Glomerular visceral epithelial cell (primary cell): Measurements from ENCODE around the gene GTSE1.

ENCODE experiments used
- DNase-seq: peaks from one replicate; pipeline ENCODE4 v3.0.0-alpha.2; 2016; ENCODE audit errors: extremely low spot score

Gene GTSE1

DNA sequence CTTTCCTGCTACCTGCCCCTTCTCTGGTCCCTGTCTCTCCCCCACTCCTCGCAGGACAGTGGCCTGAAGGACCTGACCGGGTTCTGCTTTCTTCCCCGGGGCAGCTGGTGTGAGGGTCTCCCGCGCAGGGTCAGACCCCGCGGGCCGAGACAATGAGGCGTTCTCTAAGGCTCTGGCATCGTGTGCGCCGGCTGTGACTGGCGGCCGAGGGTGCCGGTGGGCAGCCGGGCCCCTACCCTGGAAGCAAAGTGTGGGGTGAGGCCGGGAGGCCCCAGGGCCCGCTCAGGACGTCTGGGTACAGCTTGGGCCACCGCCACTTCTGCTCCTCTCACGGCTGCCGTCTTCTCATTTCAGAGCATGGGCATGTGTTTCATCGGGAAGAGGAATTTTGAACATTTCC, 55.1 kb downstream of the GTSE1 start:
- no peak for DNase-seq

DNA sequence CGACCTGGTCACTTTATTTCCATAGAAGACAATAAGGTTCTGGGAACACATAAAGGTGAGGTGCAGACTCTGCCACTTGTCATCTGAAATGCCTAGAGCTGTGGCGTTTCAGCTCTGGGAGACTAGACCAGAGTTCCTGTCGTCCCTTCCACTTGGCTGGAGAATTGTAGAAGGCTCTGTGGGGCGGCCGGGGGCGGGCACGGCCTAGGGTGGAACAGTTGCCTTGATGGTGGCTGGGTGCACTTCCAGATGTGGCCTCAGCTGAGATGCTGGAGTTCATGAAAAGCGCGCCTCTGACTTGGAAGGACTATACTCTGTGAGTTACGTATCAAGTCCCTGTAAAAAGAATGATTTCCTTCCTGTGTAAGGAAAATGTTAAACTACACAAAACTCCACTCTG, 55.6 kb downstream of the GTSE1 start:
- no peak for DNase-seq

DNA sequence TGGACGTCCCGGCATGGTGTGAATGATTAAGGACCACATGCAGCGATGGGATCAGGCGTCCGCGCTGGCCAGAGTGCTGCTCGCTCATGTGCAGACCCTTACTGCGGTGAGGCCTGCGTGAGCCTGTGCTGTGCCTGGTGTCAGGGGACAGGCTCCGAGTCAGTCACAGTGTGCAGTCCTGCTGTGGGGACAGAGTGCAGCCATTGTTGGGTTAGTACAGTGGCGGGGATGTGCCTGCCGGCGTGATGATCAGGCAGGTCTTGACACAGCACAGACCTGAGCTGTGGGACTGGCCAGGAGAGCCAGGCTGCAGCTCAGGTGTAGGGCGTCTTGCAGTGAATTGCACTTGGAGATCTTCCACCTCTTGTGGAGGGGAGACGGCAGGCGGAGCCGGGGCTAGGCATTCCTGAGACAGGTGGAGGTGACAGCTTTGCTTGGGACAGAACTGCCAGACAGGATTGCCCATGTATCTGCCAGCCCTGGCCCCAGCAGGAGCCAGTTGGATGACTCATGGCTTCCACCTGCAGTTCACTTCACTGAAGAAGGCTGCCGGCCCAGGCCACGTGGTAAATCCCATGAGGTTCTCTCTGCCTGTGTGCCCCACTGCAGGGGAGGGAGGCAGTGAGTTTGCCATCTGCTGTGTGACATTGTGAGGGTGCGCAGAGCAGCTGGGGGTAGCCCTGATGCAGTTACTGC, 56.2 kb downstream of the GTSE1 start:
- DNase-seq = peak; percentile 75

DNA sequence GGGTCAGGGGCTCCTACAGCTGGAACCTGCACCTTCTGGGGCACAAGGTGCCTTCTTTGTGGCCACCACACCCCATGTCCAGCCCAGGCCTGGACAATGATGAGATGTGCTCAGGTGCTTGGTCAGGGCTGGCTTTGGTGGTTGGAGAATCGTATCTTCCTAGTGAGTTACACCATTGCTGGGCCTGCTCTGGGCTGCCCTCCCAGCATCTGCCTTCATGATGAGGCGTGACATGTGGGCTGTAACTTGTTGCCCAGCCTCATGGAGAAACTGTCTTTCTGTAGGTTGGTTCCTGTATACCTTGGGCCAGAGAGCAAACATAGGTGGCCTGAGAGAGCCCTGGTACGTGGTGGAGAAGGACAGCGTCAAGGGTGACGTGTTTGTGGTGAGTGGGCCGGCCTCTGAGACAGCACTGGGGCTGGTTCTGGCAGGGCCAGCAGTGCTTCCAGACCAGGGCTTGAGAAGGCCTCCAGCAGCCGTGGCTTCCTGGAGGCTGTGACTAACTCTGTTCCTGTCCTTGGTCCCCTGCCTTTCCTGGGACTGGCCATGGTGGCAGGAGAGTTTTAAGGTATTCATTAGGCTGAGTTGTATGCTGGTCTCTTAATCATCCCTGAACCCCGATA, 56.9 kb downstream of the GTSE1 start:
- no peak for DNase-seq

DNA sequence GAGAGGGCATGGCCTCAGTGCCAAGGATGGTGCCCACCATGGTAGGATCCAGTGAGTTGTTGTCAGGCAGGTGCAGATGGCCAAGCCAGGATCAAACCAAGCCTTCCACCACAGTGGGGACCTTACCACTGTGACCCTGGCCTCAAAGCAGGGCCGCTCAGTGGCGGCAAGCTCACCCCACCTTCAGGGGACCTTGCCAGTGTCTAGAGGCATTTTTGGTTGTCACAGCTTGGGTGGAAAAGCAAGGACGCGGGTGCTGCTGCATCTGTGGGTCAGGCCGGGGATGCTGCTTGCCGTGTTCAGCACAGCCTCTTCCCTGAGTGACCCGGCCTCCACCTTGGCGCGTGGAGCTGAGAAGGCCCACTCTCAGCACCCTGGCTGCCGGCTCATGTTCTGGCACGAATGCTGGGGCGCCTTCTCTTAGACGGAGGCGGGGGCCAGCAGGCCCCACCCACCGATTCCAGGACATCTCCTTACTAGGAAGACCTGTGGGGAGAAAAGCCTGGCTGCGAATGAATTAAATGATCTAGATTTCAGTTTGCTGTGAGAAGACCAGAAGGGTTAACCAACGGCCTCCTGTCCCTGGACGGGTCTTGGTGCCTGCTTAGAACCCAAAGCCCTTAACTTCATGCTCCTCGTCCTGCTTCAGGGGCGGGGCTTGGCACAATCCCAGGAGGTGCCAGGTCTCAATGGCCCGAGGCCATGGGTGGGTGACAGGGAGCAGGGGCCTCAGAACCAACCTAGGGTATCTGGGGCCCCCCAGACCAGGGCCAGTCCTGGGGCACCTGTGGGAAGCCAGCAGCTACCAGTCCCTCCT, 57.7 kb downstream of the GTSE1 start:
- no peak for DNase-seq

DNA sequence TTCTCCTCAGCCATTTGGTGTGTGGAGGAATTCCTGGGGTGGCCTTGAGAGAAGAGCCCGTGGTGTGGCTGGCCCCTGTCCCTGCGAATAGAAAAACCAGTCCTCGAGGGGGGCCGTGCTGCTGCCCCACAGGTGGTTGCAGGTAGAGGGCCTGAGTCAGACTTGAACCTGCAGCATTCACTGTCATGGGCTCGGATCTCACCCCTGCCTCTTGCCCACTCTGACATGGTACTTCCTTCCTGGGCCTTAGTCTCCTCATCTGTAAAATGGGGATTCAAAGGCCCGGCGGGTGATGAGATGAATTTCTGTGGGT, 58.3 kb downstream of the GTSE1 start:
- DNase-seq = no peak

DNA sequence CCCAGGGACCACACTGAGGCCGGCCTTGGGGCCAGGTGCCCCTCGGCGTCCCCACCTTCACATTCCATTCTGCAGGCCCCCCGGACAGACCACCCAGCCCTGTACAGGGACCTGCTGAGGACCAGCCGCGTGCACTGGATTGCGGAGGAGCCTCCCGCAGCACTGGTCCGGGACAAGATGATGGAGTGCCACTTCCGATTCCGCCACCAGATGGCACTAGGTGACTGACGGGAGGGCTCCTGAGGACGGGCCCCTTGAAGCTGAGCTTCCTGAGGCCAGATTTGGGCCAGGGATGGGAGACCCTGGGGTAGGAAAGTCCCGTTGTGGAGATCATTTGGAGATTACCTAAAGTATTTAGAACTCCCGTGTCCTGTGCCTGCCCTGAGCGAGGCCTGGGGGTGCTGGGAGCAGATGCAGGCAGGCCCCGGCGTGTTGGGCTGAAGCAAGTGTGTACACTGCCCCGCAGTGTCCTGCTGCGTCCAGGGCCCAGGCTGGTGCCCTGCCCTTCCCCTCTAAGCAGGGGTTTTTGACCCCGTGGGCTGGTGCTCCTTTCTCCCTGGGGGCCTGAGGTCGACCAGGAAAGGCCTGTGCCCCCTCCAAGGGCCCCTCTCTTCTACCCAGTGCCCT, 58.8 kb downstream of the GTSE1 start:
- peak; percentile 65 for DNase-seq

DNA sequence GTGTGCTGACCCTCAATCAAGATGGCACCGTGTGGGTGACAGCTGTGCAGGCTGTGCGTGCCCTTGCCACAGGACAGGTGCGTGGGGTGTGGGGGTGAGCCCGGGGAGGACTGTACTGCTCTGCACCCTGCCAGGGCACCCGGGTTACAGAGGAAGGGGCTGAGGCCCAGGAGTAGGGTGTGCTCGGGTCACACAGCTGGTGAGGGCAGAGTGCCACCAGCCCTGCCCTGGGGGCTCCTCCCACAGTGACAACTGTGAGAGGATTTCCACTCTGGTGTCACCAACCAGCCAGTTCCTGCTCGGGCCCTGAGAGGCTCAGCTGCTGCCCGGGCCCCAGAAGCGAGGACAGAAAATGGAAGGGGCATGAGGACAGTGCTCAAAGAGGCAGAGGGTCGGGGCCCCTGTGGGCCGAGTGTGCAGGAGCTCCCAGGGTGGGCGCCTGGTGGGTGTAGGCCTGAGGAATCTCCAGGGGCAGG, 59.4 kb downstream of the GTSE1 start:
- DNase-seq = no peak

DNA sequence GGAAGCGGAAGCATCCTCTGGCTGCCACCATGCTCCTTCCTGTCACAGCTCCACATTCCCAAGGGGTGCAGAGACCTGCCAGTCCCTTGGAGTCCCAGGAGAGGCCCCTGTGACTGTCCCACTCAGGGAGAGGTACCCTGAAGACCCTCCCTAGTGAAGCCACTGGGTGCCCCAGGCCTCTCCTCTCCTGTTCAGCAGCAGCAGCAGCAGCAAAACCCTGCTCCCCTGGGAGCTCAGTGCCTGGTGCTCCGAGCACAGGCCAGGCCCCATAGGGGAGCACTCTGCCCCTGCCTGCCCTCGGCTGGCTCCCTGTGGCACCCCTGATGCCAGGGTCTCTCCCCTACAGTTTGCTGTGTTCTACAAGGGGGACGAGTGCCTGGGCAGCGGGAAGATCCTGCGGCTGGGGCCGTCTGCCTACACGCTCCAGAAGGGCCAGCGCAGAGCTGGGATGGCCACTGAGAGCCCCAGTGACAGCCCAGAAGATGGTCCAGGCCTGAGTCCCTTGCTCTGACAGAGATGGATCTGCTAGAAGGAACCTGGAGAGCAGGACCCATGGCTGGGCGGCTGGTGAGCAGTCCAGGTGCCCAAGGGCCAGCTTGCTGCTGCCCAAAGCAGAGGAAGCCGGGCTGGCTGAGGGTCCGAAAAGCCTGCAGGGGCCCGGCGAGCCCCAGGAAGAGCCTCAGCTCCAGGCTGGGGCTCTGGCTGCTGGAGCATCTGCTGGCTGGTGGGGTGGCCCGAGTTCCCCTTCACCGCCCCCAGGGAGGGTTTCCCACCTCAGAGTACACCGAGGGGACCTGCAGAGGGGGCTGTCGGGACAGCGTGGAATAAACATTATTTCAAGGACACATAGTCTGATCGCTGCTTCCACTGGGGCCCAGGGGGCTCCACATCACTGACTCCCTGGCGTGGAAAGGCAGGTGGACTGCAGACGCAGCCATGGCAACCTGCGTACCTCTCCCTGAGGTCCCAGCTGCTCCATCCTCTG, 60.1 kb downstream of the GTSE1 start:
- DNase-seq = no peak

DNA sequence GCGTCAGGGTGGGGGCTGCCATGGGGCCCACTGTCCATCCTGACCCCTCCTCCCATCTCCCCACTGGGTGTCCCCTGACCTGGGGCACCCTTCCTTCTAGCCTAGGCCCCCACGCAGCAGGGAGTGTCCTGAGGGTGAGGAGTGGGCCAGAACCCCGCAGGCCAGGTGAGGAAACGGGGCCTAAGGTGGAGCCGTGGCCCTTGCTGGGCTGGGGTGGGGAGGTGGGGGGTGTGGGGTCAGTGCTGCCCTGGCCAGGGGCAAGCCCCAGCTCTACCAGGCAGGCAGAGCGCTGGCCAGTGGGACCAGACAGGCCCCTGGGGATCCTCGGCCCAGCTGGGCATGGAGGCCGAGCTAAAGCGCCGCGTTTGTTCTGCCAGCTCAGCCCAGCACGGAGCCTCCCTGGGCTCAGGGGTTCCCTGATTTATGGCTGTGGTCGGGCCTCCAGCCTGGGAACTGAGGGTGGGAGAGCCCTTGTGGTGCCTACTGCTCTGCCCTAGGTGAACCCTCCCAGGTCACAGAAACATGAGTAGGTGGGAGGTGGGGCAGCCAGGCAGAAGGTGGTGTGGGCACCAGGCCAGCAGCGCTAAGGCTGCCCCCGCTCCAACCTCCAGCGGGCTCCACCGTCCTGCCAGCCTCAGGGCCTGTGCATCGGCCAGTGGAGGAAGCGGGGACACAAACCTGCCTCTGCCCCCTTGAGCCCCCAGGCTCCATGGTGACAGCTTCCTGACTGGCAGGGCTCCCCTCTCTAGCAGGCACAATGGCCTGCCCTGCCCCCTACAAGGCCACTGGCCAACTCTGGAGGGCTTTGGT, 61.2 kb downstream of the GTSE1 start:
- DNase-seq = no peak

DNA sequence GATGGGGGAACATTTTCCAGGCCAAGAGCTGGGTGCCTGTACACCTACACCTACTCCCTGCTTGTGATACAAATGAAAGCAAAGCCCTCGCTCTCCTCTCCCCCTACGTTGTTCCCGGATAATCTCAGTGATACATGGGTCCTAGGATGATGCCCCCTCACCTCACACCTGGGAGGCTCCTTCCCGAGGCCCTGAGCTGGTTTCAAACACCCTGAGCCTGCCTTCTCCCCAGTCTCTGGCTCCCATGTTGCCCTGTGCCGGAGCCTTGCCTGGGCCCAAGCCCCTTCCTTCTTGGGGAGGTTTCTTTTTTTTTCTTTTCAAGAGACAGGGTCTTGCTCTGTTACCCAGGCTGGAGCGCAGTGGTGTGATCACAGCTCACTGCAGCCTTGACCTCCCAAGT, 62.1 kb downstream of the GTSE1 start:
- DNase-seq = no peak

DNA sequence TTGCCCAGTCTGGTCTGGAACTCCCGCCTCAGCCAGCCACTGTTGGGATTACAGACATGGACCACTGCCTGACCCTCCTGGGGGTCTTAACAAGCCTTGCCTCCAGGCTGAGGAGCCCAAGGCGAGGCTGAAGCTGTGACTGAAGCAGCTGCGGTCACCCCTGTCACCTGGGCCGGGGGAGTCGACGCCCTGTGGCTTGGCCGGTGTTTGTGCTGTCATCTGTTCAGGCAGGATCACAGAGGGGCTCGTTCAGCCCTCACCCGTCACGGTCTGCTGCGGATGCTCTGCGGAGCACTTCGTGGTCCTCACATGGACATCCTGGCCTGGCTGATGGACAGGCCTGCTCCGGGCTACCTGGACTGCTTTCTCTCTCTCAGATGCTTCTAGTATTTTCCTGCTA, 62.7 kb downstream of the GTSE1 start:
- no peak for DNase-seq

DNA sequence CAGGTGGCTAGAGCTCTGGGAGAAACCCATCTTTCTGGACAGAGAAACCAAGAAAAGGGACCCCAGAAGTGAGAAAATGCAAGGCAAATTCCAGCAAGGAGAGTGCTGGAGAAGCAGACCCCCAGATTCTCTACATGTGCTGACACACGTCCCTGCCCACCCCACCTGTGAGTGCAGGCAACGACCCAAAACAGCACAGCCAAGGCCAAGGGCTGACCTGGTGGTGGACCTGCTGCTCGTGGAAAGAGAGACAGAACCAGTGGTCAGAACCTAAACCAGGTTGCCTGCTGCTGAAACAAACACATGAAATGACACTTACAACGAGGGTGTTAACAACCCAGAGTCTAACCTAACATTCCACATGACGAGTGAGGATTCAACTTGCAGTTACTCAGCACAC, 63.4 kb downstream of the GTSE1 start:
- no peak for DNase-seq

DNA sequence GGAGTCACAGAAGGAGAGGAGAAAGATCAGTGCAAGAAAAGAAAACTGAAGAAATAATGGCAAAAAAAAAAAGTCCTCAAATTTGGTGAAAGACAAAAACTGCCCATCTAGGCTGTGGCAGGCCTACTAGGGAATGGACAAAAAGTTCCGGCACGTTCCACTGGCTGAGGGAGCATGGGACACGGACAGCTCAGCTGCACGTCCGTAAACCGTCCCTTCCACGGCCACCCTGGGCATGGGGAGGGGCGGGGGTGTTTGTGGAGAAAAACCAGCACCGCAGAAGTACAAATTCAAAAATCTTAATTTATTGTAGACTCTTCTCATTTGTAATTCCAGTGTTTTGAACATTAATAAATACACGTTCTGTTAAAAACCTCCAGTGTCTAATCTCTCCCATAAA, 64.2 kb downstream of the GTSE1 start:
- DNase-seq = no peak

DNA sequence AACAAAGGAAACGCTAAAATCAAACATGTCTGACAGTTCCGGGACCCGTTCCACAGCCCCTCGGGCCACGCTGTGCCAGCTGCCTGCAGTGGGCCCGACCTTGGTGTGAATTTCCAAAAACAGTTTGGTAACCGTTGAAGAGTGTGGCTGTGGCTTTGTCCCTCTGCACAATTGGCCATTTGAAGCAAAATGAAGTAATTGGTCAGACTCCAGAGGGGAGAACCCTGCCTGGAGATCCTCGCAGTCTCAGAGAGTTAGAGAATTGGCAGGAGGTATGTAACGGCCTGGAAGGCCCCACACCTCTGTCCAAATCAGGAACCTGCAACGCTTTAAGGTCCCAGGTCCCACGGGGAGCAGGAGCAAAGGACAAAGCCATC, 65.1 kb downstream of the GTSE1 start:
- no peak for DNase-seq

DNA sequence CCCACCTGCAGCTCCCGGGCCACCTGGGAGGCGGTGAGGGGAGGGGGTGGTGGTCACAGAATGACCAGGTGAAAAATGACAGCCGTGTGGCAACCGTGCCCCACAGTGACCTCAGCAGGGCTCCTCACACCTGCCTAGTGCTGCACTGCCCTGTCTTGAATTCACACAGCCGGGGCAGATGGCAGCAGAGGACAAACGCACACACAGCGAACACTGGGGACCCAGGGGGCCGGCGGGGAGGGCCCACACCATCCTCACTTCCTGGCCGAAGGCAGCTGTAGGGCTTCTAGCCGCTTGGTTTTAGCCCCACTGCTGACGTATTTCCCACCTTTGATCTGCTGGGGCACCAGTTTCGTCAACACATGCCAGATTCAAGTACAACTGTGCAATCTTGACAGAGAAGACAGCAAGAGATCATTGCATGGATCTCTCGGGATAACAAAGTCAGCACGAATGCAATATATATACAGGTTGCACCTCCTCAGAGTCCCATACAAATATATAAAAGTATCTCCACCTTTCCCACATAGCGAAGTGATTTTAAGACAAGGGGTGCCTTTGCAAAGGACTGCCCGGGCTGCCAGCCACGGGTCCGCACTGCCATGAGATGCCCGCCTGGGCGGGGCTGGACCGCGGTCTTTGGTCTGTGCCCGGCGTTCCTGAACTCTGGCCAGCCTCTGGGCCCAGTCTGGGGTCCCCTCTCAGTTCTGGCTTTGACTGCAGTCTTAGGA, 65.7 kb downstream of the GTSE1 start:
- no peak for DNase-seq

DNA sequence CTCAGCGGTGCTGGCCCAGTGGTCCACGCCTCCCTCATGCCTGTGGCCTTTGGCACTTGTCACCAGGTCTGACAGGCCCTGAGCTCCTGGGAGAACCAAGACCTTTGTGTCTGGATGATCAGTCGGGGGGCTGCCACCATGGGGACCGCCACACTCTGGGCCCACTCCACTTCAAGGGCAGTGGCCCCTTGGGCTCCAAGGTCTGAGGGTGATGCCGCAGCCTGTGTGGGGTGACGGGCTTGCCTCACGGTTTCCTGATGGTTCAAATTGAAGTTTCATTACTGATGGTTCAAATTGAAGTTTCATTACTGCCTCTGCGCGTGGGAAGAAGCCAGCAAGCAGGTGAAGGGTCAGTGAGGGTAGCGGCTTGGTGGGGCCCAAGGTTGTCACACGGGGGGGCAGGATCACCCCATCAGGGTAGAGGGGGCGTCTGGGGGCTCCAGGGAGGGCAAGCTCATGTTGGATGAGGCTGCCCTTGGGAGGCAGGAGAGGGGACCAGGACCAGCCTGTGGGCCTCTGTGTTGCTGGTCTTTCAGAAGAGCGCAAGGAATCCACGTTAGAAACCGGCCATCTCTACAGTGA, 66.4 kb downstream of the GTSE1 start:
- no peak for DNase-seq

DNA sequence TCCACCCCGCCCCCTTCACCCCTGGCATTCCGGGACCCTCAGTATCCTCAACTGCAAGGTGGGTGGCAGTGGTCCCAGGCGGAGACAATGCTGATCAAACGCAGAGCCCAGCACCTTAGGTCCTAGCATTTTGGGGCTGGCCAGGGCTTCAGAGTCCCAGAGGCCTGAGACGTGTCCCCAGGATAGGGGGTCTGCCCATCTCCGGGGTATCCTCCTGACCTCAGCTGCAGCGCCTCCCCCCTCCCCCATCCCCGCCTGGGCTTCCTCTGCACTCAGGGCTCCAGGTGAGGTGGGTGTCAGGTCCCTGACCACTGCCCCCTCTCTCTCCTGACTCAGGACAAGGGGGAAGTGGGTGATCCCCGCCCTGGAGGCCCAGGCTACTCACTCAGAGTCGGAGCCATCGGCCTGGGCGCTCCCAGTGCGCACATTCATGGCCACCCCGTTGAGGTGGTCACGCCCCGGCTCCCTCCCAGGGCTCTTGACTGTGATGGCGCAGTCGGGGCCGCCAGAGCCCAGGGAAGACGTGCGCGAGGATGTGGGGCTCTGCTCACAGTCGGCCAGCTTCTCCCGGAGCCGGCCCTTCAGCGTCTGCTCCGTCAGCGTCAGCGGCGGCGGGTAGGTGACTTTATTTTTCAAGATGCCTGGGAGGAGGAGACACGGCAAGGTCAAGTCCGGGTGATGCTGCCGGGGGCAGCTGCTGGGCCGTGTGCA, 67.1 kb downstream of the GTSE1 start:
- no peak for DNase-seq
